SK-N-SH (cell line): Measurements from ENCODE around the gene CCDC30. TPM values are rescaled to one million over a fixed set of nuclear protein-coding genes. Genes with fewer than 3 reads are reported as not detected.

Experiments
- CTCF ChIA-PET: fragments of 300-600, 350-600 bp; formaldehyde crosslinking; extraction: SDS; loops from one replicate; lab custom pipeline; 2021; lab: Yijun Ruan, JAX
- POLR2A ChIA-PET: fragments of 350-600 bp; sonication (Branson Sonifier 250); formaldehyde crosslinking; extraction: SDS; loops from one replicate; lab custom pipeline; 2020; ENCODE audit warnings: antibody characterized with exemption, inconsistent platforms; lab: Yijun Ruan, JAX
- DNase-seq: peaks from one replicate; pipeline ENCODE4 v3.0.0; 2012
- H2AFZ ChIP-seq: fragments of 200-600 bp; sonication (generic); 2 replicates; pipeline ENCODE4 v1.8.1; 2016; ENCODE audit warnings: antibody characterized with exemption, mild to moderate bottlenecking, low read depth
- H3F3A ChIP-seq: fragments of 200-600 bp; sonication (generic); replicated peaks from 2 replicates; pipeline ENCODE3; 2016; ENCODE audit warnings: antibody characterized with exemption, mild to moderate bottlenecking; ENCODE audit not compliant: insufficient read depth
- H3K27ac ChIP-seq, 2 experiments: fragments of 200-500 bp in 1 of 2; fragments of 200-600 bp in 1 of 2; sonication (Bioruptor generic) in 1 of 2; sonication (generic), shearing (Covaris generic) in 1 of 2; 2 replicates each; pipeline versions ENCODE4 v1.5.1 to v1.6.1; 2014 to 2016; ENCODE audit warnings: low read depth in 2 of 2, inconsistent platforms in 1 of 2, low read length in 1 of 2, mild to moderate bottlenecking in 1 of 2, mixed read lengths in 1 of 2
- H3K27me3 ChIP-seq: fragments of 200-600 bp; sonication (generic), shearing (Covaris generic); 2 replicates; pipeline ENCODE4 v1.6.1; 2016; ENCODE audit warnings: mixed run types; ENCODE audit not compliant: insufficient read depth
- H3K36me3 ChIP-seq, 2 experiments: fragments of 200-500 bp in 1 of 2; fragments of 200-600 bp in 1 of 2; sonication (Bioruptor generic) in 1 of 2; sonication (generic) in 1 of 2; replicated peaks in 1 of 2; 2 replicates each; pipeline versions ENCODE3 to v1.5.1; 2014 to 2016; ENCODE audit warnings: low read length in 1 of 2, mild to moderate bottlenecking in 1 of 2; ENCODE audit not compliant: insufficient read depth in 2 of 2, control insufficient read depth in 1 of 2
- H3K4me1 ChIP-seq, 2 experiments: fragments of 200-500 bp in 1 of 2; fragments of 200-600 bp in 1 of 2; sonication (Bioruptor generic) in 1 of 2; sonication (generic), shearing (Covaris generic) in 1 of 2; 2 replicates each; pipeline versions ENCODE4 v1.5.1 to v1.6.1; 2014 to 2016; ENCODE audit warnings: low read depth in 1 of 2, low read length in 1 of 2, mixed run types in 1 of 2; ENCODE audit not compliant: insufficient read depth in 2 of 2, control insufficient read depth in 1 of 2
- H3K4me2 ChIP-seq: fragments of 200-600 bp; sonication (generic), shearing (Covaris generic); 2 replicates; pipeline ENCODE4 v1.6.1; 2017; ENCODE audit warnings: mixed run types
- H3K4me3 ChIP-seq, 2 experiments: fragments of 200-500 bp in 1 of 2; fragments of 200-600 bp in 1 of 2; sonication (Bioruptor generic) in 1 of 2; sonication (generic), shearing (Covaris generic) in 1 of 2; 2 replicates each; pipeline versions ENCODE4 v1.5.1 to v1.8.1; 2014 to 2016; ENCODE audit warnings: low read depth in 2 of 2, inconsistent platforms in 1 of 2, low read length in 1 of 2, mild to moderate bottlenecking in 1 of 2, mixed read lengths in 1 of 2, moderate library complexity in 1 of 2
- H3K79me2 ChIP-seq: fragments of 200-600 bp; sonication (generic); 2 replicates; pipeline ENCODE4 v1.8.1; 2017; ENCODE audit warnings: mild to moderate bottlenecking; ENCODE audit not compliant: insufficient read depth
- H3K9ac ChIP-seq: fragments of 200-600 bp; sonication (generic); 2 replicates; pipeline ENCODE4 v1.6.1; 2017; ENCODE audit warnings: mixed run types
- H3K9me2 ChIP-seq: fragments of 200-600 bp; sonication (generic); 2 replicates; pipeline ENCODE4 v1.6.1; 2017; ENCODE audit warnings: mixed run types
- H3K9me3 ChIP-seq: fragments of 200-600 bp; sonication (generic); 2 replicates; pipeline ENCODE4 v1.6.1; 2017; ENCODE audit warnings: mixed run types, mild to moderate bottlenecking, moderate library complexity
- H4K20me1 ChIP-seq: fragments of 200-600 bp; sonication (generic); 2 replicates; pipeline ENCODE4 v1.6.1; 2017; ENCODE audit warnings: mild to moderate bottlenecking, mixed run types; ENCODE audit not compliant: insufficient read depth
- CHD2 ChIP-seq: fragments of 150-350 bp; IDR thresholded peaks from 2 replicates; pipeline ENCODE4 v1.6.1; 2018; ENCODE audit warnings: low read length; ENCODE audit not compliant: partially characterized antibody
- ELF1 ChIP-seq: IDR thresholded peaks from 2 replicates; pipeline ENCODE4 v1.4.0; 2012
- FOSL2 ChIP-seq: IDR thresholded peaks from 2 replicates; pipeline ENCODE4 v1.4.0; 2012; ENCODE audit warnings: low read depth, mild to moderate bottlenecking, moderate library complexity, borderline replicate concordance
- FOXJ3 ChIP-seq: sonication (generic); formaldehyde crosslinking; IDR thresholded peaks from 2 replicates; pipeline ENCODE4 v1.5.1; 2020; ENCODE audit warnings: mild to moderate bottlenecking, missing genetic modification reagents
- FOXM1 ChIP-seq: IDR thresholded peaks from 2 replicates; pipeline ENCODE4 v1.4.0; 2012; ENCODE audit warnings: low read depth, mild to moderate bottlenecking
- GATA2 ChIP-seq: sonication (generic); formaldehyde crosslinking; IDR thresholded peaks from 2 replicates; pipeline ENCODE4 v1.5.0; 2020; ENCODE audit warnings: mild to moderate bottlenecking, missing genetic modification reagents
- MEF2A ChIP-seq: IDR thresholded peaks from 2 replicates; pipeline ENCODE4 v1.4.0; 2012; ENCODE audit warnings: low read depth, borderline replicate concordance
- NRF1 ChIP-seq: IDR thresholded peaks from 2 replicates; pipeline ENCODE4 v1.6.1; 2012; ENCODE audit warnings: low read depth, mild to moderate bottlenecking, low read length
- POLR2AphosphoS5 ChIP-seq: IDR thresholded peaks from 2 replicates; pipeline ENCODE4 v1.6.1; 2012; ENCODE audit warnings: low read depth, low read length
- RAD21 ChIP-seq: IDR thresholded peaks from 2 replicates; pipeline ENCODE4 v1.6.1; 2012; ENCODE audit warnings: mild to moderate bottlenecking, low read length
- RCOR1 ChIP-seq: fragments of 150-350 bp; IDR thresholded peaks from 2 replicates; pipeline ENCODE4 v1.6.1; 2017; ENCODE audit warnings: antibody characterized with exemption, low read length
- RFX5 ChIP-seq: IDR thresholded peaks from 2 replicates; pipeline ENCODE4 v1.6.1; 2012; ENCODE audit warnings: mild to moderate bottlenecking, improper control_type of control experiment, low read length
- SMC3 ChIP-seq: IDR thresholded peaks from 2 replicates; pipeline ENCODE4 v1.6.1; 2012; ENCODE audit warnings: low read depth, low read length, improper control_type of control experiment
- TCF12 ChIP-seq: IDR thresholded peaks from 2 replicates; pipeline ENCODE4 v1.4.0; 2012
- YY1 ChIP-seq: IDR thresholded peaks from 2 replicates; pipeline ENCODE4 v1.4.0; 2012; ENCODE audit warnings: low read depth, mild to moderate bottlenecking
- WGBS: methylation state at CpG from one replicate; pipeline ENCODE4 v1.1.6; 2017; ENCODE audit warnings: low lambda C conversion rate; 5-methylcytosine and 5-hydroxymethylcytosine counted together
- polyA plus RNA-seq, 3 experiments: library from polyadenylated mRNA; depleted of rRNA; stranded (reverse); fragments of >200 nt; gene quantifications; 2 replicates each; pipeline ENCODE4 v1.2.3, GENCODE V29; 2012
- TF ChIP-seq, protein P1 (sequence below): fragments of 150-350 bp; IDR thresholded peaks from 2 replicates; pipeline ENCODE4 v1.6.1; 2017; ENCODE audit warnings: antibody characterized with exemption, low read length, low read depth, borderline replicate concordance
- TF ChIP-seq, protein P2 (sequence below): fragments of 200-600 bp; sonication (generic); IDR thresholded peaks from 2 replicates; pipeline ENCODE4 v1.6.1; 2017; ENCODE audit warnings: antibody characterized with exemption, mild to moderate bottlenecking, moderate library complexity
- TF ChIP-seq, protein P3 (sequence below): IDR thresholded peaks from 2 replicates; pipeline ENCODE4 v1.6.1; 2012; ENCODE audit warnings: mild to moderate bottlenecking, low read depth, low read length, moderate library complexity
- TF ChIP-seq, protein P4 (sequence below): IDR thresholded peaks from 2 replicates; pipeline ENCODE4; 2012

Gene CCDC30
- polyA plus RNA-seq, 1 of the 3 experiments (the other 2 are of a cell fraction) = 0.94 TPM

DNA sequence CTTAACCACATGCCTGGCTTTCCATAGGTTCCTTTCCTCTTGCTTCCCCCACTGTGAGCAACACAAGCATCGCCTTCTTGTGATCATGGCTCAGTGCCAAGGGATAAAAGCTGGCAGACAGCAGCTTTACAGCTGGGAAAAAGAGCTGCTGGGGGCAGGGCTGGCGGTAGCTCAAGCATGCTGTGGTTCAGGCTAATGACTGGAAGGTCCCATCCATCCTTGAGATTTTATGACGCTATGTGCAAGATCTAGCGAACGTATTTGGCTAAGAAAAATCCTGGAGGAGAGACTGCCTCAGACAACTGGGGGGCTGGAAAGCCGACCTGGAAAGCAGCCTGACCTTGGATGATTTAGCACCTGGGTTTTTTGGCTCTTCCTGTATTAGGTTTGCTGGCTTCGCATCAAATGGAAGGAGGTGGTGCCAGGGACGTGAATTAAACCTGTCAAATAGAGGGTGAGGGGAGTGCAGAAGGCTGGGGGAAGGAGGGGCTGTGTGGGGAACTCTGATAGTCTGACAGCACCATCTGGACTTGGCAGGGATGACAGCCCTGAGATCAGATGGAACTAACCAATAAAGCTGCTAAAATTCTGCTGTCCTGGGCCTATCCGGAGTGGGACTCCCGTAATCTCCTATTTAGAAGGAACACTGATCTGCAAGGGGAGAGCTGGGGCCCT lies 42.0 kb upstream of the CCDC30 start (continued):
- TF ChIP-seq, protein P1, sequence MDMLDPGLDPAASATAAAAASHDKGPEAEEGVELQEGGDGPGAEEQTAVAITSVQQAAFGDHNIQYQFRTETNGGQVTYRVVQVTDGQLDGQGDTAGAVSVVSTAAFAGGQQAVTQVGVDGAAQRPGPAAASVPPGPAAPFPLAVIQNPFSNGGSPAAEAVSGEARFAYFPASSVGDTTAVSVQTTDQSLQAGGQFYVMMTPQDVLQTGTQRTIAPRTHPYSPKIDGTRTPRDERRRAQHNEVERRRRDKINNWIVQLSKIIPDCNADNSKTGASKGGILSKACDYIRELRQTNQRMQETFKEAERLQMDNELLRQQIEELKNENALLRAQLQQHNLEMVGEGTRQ = no peak
- TF ChIP-seq, protein P2, sequence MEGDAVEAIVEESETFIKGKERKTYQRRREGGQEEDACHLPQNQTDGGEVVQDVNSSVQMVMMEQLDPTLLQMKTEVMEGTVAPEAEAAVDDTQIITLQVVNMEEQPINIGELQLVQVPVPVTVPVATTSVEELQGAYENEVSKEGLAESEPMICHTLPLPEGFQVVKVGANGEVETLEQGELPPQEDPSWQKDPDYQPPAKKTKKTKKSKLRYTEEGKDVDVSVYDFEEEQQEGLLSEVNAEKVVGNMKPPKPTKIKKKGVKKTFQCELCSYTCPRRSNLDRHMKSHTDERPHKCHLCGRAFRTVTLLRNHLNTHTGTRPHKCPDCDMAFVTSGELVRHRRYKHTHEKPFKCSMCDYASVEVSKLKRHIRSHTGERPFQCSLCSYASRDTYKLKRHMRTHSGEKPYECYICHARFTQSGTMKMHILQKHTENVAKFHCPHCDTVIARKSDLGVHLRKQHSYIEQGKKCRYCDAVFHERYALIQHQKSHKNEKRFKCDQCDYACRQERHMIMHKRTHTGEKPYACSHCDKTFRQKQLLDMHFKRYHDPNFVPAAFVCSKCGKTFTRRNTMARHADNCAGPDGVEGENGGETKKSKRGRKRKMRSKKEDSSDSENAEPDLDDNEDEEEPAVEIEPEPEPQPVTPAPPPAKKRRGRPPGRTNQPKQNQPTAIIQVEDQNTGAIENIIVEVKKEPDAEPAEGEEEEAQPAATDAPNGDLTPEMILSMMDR = no peak
- peak; percentile 45; the same call in 1 of the 2 replicates for TF ChIP-seq FOXJ3 (CRISPR knock-in tag)
- TF ChIP-seq MEF2A = no peak
- peak; percentile 64 for TF ChIP-seq RCOR1
- TF ChIP-seq RFX5 = no peak
- TF ChIP-seq FOXM1 = no peak
- peak; percentile 10; the same call in 1 of the 2 replicates for TF ChIP-seq POLR2AphosphoS5
- TF ChIP-seq CHD2 = peak; percentile 89
- TF ChIP-seq, protein P3, sequence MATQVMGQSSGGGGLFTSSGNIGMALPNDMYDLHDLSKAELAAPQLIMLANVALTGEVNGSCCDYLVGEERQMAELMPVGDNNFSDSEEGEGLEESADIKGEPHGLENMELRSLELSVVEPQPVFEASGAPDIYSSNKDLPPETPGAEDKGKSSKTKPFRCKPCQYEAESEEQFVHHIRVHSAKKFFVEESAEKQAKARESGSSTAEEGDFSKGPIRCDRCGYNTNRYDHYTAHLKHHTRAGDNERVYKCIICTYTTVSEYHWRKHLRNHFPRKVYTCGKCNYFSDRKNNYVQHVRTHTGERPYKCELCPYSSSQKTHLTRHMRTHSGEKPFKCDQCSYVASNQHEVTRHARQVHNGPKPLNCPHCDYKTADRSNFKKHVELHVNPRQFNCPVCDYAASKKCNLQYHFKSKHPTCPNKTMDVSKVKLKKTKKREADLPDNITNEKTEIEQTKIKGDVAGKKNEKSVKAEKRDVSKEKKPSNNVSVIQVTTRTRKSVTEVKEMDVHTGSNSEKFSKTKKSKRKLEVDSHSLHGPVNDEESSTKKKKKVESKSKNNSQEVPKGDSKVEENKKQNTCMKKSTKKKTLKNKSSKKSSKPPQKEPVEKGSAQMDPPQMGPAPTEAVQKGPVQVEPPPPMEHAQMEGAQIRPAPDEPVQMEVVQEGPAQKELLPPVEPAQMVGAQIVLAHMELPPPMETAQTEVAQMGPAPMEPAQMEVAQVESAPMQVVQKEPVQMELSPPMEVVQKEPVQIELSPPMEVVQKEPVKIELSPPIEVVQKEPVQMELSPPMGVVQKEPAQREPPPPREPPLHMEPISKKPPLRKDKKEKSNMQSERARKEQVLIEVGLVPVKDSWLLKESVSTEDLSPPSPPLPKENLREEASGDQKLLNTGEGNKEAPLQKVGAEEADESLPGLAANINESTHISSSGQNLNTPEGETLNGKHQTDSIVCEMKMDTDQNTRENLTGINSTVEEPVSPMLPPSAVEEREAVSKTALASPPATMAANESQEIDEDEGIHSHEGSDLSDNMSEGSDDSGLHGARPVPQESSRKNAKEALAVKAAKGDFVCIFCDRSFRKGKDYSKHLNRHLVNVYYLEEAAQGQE = no peak
- peak; percentile 23 for TF ChIP-seq RAD21

DNA sequence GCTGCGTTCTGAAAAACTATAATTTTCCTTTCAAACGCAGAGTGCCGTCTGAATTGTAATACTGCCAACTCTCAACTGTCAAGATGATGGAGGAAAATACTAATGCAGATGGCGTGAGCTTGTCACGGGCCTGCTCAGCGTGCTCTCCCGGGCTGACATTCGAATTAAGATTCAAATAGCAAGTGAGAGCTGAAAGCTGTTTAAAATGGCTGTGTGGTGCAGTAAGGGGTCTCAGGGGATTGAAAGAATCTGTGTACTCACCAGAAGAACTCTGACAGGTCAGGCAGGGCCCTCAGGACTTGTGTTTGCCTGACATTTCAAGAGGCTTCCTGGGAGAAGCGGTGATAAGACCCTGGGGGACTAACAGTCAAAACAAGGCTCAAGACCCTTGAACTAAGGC lies 40.3 kb upstream of the CCDC30 start:
- H3K4me2 ChIP-seq = no peak overlapping the region
- no peaks in the 10 kb centered on the region for H4K20me1 ChIP-seq
- 77% methylated on average over 9 of the region's 9 CpGs for WGBS
- H3K27ac ChIP-seq = no peak overlapping the region
- no peaks in the 10 kb centered on the region for H3K9me2 ChIP-seq
- no peak overlapping the region for H3K9ac ChIP-seq
- no peaks in the 10 kb centered on the region for H3K36me3 ChIP-seq
- no peaks in the 10 kb centered on the region for H3K79me2 ChIP-seq
- no peaks in the 10 kb centered on the region; the same call in 1 of the 2 replicates for H3K27me3 ChIP-seq
- no peak for TF ChIP-seq GATA2 (CRISPR knock-in tag)
- no peak for TF ChIP-seq FOXJ3 (CRISPR knock-in tag)
- TF ChIP-seq POLR2AphosphoS5 = no peak
- no peak for TF ChIP-seq YY1
- TF ChIP-seq TCF12 = no peak
- TF ChIP-seq, protein P4, sequence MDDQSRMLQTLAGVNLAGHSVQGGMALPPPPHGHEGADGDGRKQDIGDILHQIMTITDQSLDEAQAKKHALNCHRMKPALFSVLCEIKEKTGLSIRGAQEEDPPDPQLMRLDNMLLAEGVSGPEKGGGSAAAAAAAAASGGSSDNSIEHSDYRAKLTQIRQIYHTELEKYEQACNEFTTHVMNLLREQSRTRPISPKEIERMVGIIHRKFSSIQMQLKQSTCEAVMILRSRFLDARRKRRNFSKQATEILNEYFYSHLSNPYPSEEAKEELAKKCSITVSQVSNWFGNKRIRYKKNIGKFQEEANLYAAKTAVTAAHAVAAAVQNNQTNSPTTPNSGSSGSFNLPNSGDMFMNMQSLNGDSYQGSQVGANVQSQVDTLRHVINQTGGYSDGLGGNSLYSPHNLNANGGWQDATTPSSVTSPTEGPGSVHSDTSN = no peak
- TF ChIP-seq FOSL2 = no peak
- TF ChIP-seq NRF1 = no peak
- TF ChIP-seq SMC3 = no peak
- TF ChIP-seq ELF1 = no peak
- TF ChIP-seq, all 33 proteins: peak for 0
- no peak for DNase-seq
- Histone ChIP-seq H3F3A (no peaks in the 10 kb centered on the region), H2AFZ (no peak overlapping the region), H3K4me3 (no peak overlapping the region), H3K4me1 (peaks cover 6 to 29% of the 10 kb centered on the region in 2 experiments; a peak in 3 of 4 replicates), H3K9me3 (no peaks in the 10 kb centered on the region)
- ChIA-PET CTCF (interaction anchor here (0.5 to 1.1 kb wide), 2 partner anchors 32 to 250 kb away, joined by 3 read pairs; no protein-coding TSS in a partner anchor), POLR2A (no interaction called here)
